GM19467 (cell line): ENCODE measurements around the gene VEGFC.

Experiments used
- ATAC-seq: cut with Tn5 transposase; IDR thresholded peaks from one replicate; pipeline ENCODE4 v1.9.1; 2021; ENCODE audit warnings: mild to moderate bottlenecking, moderate library complexity; ENCODE audit not compliant: unreplicated experiment

VEGFC gene

DNA sequence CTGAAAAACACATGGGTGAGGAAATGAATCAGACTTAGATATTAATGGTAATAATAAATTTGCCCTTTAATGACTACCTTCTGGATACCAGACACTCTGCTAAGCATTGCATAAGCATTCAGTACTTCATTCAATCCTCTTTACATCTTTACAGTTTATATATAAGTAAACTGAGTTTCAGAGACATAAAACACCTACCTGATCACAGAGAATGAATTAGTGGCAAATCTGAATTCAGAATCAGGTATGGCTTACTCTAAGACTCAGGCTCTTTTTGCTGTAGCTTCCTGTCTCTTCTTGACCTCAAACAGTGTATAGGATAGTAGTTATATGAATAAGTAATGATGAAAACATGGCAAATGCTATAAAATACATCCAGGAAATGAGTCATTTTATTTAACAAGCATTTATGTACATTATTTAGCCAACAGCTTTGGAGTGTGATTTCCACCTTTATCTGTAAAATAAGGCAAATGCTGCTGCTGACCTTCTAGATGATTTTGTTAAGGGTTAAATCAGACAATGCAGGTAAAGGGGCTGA is 83.9 kb downstream of the VEGFC start:
- no peak for ATAC-seq

DNA sequence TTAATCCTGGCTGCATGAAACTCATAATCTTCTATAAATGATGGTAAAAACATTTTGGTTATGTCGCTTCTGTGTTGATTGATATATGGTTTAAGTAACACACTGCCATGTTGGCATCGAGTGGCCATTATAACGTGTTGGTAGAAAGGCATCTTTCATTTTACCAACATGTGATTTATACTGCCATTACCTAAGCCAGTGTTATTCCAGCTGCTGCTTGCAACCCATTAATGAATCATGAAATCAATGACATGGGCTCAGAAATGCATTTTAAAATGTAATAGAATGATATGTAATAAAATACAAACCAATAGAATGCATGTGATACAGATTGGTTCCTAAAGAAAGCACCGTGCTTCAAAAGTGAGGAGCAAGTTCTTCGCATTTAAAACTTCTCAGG is 102.0 kb downstream of the VEGFC start:
- ATAC-seq = no peak

DNA sequence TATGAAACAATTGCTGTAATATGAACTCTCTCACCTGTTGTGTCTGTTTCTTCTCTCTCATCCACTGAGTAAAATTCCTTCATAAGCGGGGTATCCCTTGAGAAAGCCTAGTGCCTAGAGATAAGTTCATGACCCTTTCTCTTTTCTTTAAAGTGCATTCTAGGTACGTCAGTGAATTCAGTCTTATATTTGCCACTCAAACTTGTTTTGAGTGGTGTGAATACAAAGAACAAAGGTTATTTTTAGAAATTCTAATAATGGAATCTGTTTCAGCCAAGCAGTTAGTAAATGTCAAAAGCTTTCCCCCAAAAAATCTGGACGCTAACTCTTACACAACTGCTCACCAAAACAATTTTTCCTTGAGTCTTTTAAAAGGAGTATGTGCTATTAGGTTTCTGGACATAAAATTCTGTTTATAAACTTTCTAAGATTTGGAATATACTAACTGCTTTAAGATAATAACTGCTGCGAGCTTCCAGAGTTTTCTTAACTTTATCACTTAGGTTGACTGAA is 112.0 kb downstream of the VEGFC start:
- no peak for ATAC-seq

DNA sequence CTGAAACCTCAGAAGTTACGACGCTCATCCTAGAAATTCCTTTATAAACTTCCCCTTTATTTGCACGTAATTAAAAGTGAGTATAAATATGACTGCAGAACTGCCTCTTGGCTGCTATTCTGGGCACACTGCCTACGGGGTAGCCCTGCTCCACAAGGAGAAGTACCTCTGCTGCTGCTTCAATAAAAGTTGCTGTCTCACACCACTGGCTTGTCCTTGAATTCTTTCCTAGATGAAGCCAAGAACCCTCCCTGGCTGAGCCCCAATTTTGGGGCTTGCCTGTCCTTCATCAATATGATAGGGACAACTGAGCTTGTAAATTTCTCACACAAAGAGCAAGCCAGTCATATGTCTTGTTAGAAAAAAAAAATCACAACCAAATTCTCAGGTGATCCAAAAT is 115.8 kb downstream of the VEGFC start:
- ATAC-seq = no peak

DNA sequence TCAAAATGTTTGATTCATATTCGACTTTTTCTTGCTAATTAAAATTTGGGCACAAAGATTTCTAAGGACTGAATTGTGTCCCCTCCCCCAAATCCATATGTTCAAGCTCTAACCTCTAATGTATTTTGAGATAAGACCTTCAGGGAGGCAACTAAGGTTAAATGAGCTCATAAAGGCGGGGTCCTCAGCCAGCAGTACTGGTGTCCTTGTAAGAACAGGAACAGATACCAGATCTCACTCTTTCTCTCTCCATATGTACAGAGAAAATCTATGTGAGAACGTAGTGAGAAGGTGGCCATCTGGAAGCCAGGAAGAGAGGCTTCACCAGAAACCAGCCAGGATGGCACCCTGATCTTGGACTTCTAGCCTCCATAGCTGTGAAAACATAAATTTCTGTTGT is 116.9 kb downstream of the VEGFC start:
- no peak for ATAC-seq

DNA sequence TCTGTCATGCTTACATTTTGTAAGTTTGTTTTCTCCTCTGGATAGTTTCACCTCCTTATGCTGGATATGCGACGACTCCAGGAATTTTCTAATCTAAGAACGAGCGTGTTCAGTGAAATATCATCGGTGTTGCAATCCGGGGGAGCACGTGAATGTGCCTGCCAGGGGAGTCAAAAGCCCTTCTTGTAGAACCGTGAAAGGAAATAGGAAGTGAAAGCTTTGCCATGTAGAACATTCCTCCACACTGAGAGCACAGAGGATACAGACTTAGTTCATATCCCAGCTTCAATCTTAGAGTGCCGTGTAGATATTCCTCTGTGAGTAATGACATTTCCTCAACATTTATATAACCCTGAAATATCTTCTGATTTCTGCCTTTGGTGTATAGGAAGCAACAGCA is 121.2 kb downstream of the VEGFC start:
- ATAC-seq = no peak

DNA sequence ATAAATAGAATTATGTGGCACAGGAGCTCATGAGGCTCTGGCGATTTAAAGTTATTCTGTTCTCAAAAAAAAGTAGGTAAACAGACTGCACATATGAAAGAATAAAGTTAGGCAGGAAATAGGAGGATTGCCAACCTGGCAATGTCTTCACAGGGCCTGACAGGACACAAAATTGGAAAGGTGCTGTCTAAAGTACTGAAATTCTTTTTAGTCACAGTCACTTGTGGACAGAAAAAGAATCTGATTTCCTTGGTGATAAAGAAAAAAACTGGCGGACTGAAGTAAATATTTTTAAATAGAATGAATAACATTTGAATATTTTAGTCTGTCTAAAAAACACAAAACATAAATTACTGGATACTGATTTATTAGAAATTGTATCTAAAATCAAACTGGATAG is 124.4 kb downstream of the VEGFC start:
- ATAC-seq = no peak

DNA sequence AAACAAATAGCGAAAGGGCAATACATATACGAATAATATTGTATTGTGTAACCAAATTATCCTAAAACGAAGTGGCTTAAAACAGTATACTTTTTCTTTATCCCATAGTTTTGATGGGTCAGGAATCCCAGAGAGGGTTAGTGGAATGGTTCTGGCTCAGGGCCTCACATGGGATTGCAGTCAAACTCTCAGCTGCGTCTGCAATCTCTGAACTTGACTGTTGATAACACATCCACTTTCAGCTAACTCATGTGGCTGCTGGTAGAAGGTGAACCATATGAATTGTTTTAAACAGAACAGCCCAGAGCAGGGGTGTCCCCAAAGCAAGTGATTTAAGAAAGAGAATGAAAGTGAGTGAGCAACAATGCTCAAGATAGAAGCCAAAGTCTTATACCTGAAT is 127.8 kb downstream of the VEGFC start:
- ATAC-seq = no peak

DNA sequence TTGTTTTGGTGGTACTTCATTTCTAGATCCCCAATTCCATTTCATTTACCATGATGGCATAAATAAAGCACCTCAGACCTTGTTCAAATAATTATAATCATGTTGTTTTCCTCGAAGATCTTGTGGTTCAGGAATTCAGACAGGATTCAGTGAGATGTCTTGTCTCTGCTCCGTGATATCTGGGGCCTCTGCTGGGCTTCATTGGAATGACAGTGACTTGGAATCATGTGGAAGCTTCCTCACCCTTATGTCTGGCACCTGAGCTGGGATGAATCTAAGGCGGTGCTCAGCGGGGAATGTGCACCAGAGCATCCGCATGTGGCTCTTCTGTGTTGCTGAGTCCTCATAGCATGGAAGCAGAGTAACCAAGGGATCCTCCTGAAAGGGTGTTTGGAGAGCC is 132.2 kb downstream of the VEGFC start:
- no peak for ATAC-seq

DNA sequence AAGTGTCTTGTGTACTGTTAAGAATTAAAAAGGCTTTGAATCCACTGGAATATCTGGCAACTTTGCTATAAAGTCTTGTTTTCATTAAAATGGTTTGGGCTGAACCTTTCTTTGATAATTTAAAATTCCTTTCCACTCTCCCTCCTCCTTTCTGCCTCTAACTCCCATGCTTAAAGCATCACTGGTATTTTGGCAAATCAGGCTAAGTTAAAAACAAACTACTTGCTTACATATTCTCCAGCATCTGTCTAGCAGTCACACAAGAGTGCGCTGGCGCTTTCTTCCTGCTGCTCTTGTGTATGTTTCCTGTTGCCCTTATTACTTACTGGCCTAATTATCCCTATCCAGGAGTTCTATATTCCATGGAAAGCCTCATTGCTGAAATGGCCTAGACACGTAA is 136.6 kb downstream of the VEGFC start:
- no peak for ATAC-seq

DNA sequence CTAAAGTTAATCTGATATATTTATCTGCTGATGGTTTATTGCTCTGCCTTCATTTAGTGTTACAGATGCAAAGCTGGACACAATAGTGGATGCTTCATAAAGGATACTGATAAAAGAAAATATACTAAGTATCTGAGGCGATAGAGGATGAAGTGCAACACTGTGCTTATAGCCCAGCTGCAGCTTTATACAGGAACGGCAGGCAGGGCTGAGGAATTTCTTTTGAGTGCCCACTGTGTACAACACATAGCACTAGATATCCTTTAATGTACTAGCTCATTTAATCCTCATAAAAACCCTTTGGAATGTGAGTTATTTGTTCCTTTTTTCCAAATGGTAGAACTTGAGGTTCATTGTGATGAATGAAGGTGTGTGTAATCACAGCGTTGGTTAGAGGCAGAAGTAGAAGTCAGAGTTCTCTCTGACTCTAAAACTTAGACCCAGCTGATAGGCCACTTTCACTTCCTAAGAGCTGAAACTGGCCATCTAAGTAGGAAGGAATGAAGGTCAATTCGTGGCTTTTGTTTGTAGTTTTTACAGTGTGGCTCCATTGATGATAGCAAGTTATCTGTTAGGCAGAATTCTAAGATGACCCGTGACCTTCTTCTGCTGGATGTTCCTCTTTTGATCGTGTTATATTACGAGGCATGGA is 138.0 kb downstream of the VEGFC start:
- ATAC-seq = no peak

DNA sequence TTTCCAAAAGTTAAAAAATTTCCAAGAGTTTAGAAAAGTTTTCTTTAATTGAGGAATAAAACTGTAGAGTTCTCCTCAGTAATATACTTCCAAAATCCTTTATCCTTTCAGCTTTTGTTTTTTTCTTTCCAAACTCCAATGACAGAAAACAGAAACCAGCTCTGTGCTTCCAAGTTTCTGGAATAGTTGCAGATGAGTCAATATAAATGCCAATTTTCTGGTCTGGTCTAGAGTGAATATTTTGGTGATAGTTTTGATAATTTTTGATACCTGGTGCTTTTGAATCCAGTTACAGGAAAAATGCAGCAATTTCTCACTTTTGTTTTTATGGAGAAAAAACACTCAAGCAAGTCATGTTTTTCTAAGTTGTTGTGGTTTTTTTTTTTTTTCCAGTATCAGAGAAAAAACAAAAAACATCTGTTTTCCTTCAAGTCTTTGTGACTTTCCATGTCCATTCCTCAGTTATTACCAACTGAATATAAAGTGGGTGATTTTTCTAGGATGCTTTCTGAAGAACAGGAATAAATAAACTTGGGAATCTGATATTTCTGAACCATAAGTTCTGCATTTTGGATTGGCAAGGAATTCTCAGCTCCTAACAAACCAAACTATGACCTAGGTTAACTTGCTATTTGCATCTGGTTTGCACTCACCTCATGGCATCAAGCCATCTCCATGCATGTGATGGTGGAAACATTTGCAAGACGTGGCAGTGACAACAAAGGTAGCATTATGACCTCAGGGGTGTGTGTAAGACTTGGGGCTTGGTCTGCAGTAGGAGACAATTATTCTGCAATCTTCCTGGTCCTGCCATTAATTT is 139.1 kb downstream of the VEGFC start:
- no peak for ATAC-seq

DNA sequence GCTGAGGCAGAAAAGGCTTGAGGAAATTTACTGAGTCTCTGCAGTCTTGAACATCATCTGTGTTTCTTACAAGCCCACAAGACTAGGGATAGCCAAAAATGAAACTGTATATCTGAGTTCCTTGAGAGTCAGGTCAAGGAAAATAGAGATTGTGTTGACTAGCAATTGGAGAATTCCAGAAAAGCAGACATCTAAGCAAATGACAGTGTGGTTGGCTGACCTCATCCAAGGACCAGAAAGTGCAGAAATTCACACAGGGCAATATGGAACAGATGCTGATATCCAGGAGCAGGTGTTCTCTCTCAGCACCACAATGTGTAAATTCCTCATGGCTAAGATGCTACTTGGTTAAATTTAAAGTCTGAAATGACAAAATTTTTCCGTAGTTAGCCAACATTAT is 146.4 kb downstream of the VEGFC start:
- no peak for ATAC-seq

DNA sequence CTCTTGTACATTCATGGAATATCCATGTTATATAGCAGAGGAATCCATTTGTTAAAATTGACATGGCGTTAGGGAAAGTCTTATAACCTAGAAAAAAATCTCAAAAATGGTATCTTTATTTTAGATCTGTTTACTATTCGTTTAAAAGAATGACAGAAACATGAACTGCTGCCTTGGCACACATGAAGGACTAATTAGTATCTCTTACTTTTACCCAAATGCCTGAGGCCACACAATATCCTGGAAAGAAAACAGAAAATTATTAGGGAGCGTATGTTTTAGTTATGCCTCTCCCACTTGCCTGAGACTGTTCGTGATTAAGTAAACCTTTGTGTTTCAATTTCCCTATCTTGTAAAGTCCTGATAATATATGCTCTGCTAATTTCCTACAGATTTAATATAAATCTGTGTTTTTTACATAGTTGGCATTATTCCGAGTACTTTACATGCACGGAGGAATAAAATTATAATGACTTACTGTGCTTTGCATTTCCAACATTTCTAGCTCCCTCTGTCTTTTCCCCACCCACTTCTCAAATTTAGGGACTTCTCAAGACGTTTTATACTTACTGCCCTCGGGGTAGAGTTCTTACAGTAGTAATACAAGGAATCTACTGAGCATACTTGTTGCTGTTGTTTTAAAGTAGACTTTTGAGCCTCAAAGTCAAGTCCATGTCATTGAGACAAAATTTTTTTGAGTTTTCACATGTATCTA is 147.3 kb downstream of the VEGFC start:
- no peak for ATAC-seq

DNA sequence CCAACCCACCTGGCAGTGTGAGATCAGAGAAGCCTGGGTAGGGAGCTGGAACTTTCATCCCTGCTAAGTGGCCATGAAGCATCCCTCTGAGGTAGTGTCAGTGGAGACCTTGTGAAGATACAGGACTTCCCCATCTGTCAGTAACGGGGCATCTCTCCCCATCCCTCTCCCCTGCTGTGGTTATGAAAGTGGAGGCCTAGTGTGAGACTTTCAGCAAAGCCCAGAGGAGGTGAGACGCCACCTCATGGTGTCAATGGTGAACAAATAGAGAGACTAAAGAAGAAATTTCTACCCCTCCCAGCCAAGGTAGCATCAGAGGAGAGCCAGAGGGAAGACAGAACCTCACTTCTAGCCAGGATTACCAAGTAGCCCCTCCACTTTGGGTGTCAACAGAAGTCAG is 150.2 kb downstream of the VEGFC start:
- peak; percentile 73 for ATAC-seq

DNA sequence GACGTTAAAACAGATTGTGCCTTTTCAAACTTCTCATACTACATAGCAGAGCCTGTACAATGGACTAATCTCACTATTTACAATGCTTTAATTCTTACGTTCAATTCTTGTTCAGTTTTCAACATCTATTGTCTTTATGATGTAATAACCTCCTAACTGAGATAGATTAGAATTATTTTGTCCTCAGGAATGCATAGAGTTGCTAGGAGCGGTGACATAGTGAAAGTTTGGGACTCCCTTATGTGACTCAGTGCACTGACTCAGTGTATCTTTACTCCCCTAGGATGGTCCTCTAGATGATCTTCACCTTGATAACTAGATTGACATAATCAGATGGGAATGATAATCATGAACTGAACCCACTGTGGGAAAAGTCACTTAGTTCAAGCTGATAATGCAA is 151.5 kb downstream of the VEGFC start:
- no peak for ATAC-seq

DNA sequence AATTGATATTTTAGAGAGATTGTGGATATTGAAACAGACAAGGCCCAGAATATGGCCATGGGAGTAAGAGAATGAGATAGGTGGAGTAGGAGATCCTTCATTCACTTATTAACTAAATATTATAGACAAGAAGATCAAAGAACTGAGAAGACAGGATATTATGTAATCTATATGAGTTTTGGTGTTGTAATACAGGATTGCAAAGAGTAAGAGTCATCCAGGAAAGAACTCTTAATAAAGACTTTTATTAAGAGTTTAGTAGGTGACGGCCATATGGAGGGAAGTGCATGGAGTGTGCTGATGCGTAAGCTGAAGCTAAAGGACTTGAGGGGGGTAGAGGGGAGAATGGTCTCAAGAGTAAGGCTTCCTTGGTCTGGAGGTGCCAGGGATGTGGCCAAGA is 153.7 kb downstream of the VEGFC start:
- ATAC-seq = no peak

DNA sequence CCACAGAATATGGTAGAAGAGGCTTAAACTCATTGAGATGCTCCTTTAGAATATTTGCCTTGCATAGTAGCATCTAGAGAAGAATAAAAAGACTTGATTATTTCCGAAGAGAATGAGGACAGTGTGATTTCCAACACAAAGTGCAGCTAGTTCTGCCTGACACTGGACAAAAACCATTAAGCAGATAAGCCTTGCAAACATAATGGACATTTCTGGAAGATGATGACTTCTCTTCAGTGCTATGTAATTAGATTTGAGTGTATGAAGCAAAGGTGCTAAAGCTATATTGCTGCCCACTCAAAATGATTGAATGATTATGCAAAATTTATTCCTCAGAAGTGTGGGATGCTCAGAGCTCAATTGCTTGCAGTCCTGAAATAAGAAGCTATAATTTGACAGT is 156.4 kb downstream of the VEGFC start:
- ATAC-seq = no peak

DNA sequence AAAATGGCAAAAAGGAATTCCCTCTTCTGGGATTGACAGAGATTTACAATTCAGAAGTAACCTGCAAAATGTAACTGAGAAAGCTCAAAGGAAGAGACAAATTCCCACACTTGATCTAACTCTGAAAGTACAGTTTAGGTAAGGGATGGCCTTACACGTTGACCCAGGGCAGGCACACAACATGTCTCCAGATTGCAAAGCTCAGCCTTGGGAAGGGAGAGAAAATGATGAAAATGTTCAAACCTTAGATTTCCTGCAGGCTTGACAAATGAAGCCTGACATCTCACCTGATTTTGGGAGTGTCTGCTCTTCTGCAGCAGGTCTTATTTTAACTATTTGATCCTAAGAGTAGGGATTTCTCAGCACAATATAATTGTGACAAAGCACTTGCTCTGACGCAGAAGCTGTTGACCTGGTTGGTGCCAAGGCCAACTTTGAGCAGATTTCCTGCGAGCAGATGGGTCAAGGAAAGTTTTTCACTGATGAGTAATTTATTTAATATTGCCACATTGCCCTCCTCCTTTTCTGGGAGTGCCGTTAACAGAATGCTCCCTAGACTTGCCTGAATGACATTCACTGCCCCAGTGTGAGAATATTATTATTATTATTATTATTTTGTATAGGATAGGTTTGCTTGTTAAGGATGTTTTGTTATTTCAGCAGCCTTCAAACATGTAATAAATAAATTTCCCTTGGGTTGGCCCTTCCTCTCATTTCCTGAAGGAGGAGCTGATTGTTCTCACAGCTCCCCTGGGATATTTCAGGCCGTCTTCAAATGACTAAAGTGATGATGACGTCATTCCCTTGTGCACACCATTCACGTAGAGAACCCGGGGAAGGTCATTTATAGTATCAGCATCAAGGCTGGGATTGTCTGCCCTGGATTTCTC is 157.1 kb downstream of the VEGFC start:
- no peak for ATAC-seq
